ENCODE measurements around the gene SLC34A3. TPM values are rescaled to one million over a fixed set of nuclear protein-coding genes. Genes with fewer than 3 reads are reported as not detected.

Gene SLC34A3
- total and polyA plus RNA-seq, 2 of the 8 experiments (the other 6 are each of a cell fraction or from before 2014, with no cell fraction given) = 0.08 TPM; not detected in 1

DNA sequence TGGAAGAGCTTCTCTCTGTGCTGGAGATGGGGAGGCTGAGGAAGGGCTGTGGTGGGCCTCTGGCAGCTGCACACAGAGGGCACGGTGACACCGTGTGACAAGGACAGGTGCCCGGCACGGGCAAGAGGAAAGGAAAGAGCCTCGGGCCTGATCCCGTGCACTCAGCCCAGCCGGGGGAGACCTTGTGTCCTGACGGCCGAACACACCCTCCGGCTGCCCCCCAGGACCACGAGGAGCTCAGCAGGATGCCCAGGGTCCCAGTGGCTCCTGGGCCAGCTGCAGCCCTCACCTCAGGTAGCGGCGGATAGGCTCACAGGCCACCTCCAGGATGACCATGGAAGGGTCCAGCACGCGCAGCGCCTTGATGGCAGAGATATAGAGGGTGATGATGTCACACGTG, 47.9 kb upstream of the SLC34A3 start:
- peaks cover 2 to 24% of the 10 kb centered on the region in 2 experiments for H4K20me1 ChIP-seq (replicated peaks in 1 of 2; ENCODE audit: control insufficient read depth in 1 of 2, insufficient read depth in 2 of 2, low read length in 2 of 2)
- POLR2A ChIA-PET (ENCODE audit: partially characterized antibody) = no interaction called here
- H2BK20ac ChIP-seq (ENCODE audit: low read length) = no peak overlapping the region
- peaks cover 0 to 40% (median 10%) of the 10 kb centered on the region in 4 experiments; a peak in 7 of 8 replicates for H3K36me3 ChIP-seq (ENCODE audit: control insufficient read depth in 2 of 4, insufficient read depth in 4 of 4, low read length in 3 of 4)
- no peak overlapping the region for H4K5ac ChIP-seq (ENCODE audit: insufficient read length, low read depth, low read length)
- no peak overlapping the region for H3K4me3 ChIP-seq (ENCODE audit: extremely low read depth in 1 of 4, insufficient read depth in 2 of 4, low read depth in 3 of 4, low read length in 4 of 4)
- H3K79me2 ChIP-seq (ENCODE audit: control insufficient read depth in 1 of 2, insufficient read depth in 2 of 2, low read length in 2 of 2) = peaks cover 0 to 17% of the 10 kb centered on the region in 2 experiments; a peak in 2 of 4 replicates
- H2AFZ ChIP-seq (ENCODE audit: low read length) = no peak overlapping the region
- no peak overlapping the region for H3K4ac ChIP-seq (replicated peaks; ENCODE audit: insufficient read length, low read depth, low read length)
- no peak overlapping the region for H2BK15ac ChIP-seq (ENCODE audit: low read length)
- no peak overlapping the region for H3K23ac ChIP-seq (ENCODE audit: insufficient read length)
- no peak overlapping the region for H3K27ac ChIP-seq (ENCODE audit: low read depth, low read length)
- DNase-seq (ENCODE audit: low read depth in 1 of 2, low spot score in 2 of 2) = no peak
- H4K91ac ChIP-seq (replicated peaks; ENCODE audit: insufficient read length, low read length) = no peak overlapping the region
- H2BK12ac ChIP-seq (ENCODE audit: low read depth, low read length) = no peak overlapping the region
- H3K9ac ChIP-seq (replicated peaks in 1 of 4; ENCODE audit: extremely low read depth in 1 of 4, low read depth in 3 of 4, low read length in 3 of 4) = no peak overlapping the region
- H3K27me3 ChIP-seq (replicated peaks in 1 of 4; ENCODE audit: control insufficient read depth in 3 of 4, extremely low read depth in 1 of 4, insufficient read depth in 3 of 4, low read length in 3 of 4) = no peaks in the 10 kb centered on the region; a peak in 1 of 7 replicates
- H2BK5ac ChIP-seq (ENCODE audit: low read depth, low read length) = no peak overlapping the region
- FAIRE-seq = no peak
- H3K4me1 ChIP-seq (replicated peaks in 1 of 4; ENCODE audit: control insufficient read depth in 3 of 4, insufficient read depth in 4 of 4, low read length in 3 of 4) = peaks cover 0 to 9% (median 3%) of the 10 kb centered on the region in 4 experiments; a peak in 3 of 7 replicates
- WGBS, 2 experiments (ENCODE audit: extremely low coverage in 1 of 2, insufficient coverage in 1 of 2, insufficient read length in 1 of 2, insufficient replicate concordance in 2 of 2, low coverage in 1 of 2, low lambda C conversion rate in 2 of 2, missing lambda C conversion rate in 1 of 2) = 81% methylated on average over 17 of the region's 17 CpGs; no CpG with 5 or more reads in 1 of the 2 experiments
- no peak overlapping the region for H3K18ac ChIP-seq (ENCODE audit: extremely low read depth, low read length)
- H3K23me2 ChIP-seq (ENCODE audit: low read depth, low read length) = peaks cover 4% of the 10 kb centered on the region; the same call in 1 of the 2 replicates
- CTCF ChIA-PET (ENCODE audit: partially characterized antibody) = interaction anchor here (0.6 to 0.9 kb wide), 2 partner anchors 54 to 116 kb away, joined by 3 to 5 read pairs; no protein-coding TSS in a partner anchor
- peaks cover 3% of the 10 kb centered on the region for H3K79me1 ChIP-seq (ENCODE audit: low read depth, low read length)
- no peak overlapping the region for H2BK120ac ChIP-seq (replicated peaks; ENCODE audit: low read depth, low read length)
- H3K4me2 ChIP-seq (ENCODE audit: insufficient read depth in 1 of 2, low read depth in 2 of 2, low read length in 2 of 2) = no peak overlapping the region
- no peak overlapping the region for H3K56ac ChIP-seq (replicated peaks; ENCODE audit: insufficient read length, low read depth, low read length)
- no peaks in the 10 kb centered on the region for H3K9me3 ChIP-seq (ENCODE audit: insufficient read depth in 2 of 2, low read depth in 1 of 2, low read length in 1 of 2)
- no peak overlapping the region for H4K8ac ChIP-seq (ENCODE audit: extremely low read depth, insufficient read depth, low read length)
- H2AK5ac ChIP-seq (ENCODE audit: low read depth, low read length) = no peak overlapping the region
- no peak overlapping the region for H3K14ac ChIP-seq (ENCODE audit: insufficient read length)
- TF ChIP-seq, protein P1, sequence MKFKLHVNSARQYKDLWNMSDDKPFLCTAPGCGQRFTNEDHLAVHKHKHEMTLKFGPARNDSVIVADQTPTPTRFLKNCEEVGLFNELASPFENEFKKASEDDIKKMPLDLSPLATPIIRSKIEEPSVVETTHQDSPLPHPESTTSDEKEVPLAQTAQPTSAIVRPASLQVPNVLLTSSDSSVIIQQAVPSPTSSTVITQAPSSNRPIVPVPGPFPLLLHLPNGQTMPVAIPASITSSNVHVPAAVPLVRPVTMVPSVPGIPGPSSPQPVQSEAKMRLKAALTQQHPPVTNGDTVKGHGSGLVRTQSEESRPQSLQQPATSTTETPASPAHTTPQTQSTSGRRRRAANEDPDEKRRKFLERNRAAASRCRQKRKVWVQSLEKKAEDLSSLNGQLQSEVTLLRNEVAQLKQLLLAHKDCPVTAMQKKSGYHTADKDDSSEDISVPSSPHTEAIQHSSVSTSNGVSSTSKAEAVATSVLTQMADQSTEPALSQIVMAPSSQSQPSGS (IDR thresholded peaks at IDR 0.05; ENCODE audit: low read length) = no peak
- TF ChIP-seq, protein P2, sequence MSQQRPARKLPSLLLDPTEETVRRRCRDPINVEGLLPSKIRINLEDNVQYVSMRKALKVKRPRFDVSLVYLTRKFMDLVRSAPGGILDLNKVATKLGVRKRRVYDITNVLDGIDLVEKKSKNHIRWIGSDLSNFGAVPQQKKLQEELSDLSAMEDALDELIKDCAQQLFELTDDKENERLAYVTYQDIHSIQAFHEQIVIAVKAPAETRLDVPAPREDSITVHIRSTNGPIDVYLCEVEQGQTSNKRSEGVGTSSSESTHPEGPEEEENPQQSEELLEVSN (IDR thresholded peaks at IDR 0.05) = no peak
- TF ChIP-seq SIX5 (IDR thresholded peaks at IDR 0.05; ENCODE audit: low read depth, low read length) (no peak), EP300 (IDR thresholded peaks at IDR 0.05; ENCODE audit: borderline replicate concordance in 1 of 2, low read depth in 2 of 2, low read length in 2 of 2) (no peak), SP1 (IDR thresholded peaks at IDR 0.05; ENCODE audit: low read depth, low read length) (no peak), TCF12 (IDR thresholded peaks at IDR 0.05; ENCODE audit: low read depth, low read length) (no peak), GABPA (IDR thresholded peaks at IDR 0.05; ENCODE audit: borderline replicate concordance, insufficient read depth, low read length) (no peak), JUND (IDR thresholded peaks at IDR 0.05; ENCODE audit: low read length) (no peak), CBX5 (IDR thresholded peaks at IDR 0.05; ENCODE audit: low read depth, low read length) (no peak), BCL11A (IDR thresholded peaks at IDR 0.05; ENCODE audit: low read depth in 2 of 2, low read length in 2 of 2) (no peak), CTBP2 (IDR thresholded peaks at IDR 0.05; ENCODE audit: borderline replicate concordance, insufficient read depth, insufficient read length, low read length) (no peak)

Data from H1 (cell line).